HG02885 (cell line): ENCODE data around the gene USP3.

ENCODE experiments used
- ATAC-seq: cut with Tn5 transposase; IDR thresholded peaks from one replicate; pipeline ENCODE4 v1.9.1; 2021; ENCODE audit warnings: mild to moderate bottlenecking; ENCODE audit not compliant: unreplicated experiment, poor library complexity

USP3 gene

DNA sequence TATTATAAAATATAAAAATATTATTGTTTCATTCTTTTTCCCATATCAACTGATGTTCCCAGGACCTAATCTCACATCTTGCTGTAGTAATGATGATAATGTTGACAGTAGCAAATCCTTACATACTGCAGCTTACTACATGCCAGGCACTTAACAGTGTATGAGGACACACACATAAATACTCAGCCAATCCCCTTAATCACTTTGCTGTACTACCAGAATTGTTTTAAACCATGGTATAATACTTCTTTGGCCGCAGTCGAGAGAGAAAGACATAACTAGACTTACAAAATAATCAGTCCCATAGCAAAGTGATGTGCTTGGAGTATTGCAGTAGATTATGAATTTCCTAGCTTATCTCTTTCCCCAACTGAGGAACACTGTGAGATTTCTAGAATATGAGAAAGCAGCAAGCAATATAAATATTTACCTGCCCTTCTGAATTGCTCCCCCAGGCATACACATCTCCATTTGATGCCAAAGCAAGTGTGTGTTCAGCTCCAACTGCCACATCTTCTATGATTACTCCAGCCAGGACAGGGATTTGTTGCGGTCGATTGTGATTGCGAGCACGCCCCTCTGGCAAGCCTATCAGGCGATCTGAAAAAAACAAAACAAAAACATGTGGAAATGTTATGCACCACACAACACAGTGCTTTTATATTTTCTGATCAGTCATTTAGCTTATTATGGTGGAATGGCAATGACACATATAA lies 125.8 kb downstream of the USP3 start:
- ATAC-seq, result no peak

DNA sequence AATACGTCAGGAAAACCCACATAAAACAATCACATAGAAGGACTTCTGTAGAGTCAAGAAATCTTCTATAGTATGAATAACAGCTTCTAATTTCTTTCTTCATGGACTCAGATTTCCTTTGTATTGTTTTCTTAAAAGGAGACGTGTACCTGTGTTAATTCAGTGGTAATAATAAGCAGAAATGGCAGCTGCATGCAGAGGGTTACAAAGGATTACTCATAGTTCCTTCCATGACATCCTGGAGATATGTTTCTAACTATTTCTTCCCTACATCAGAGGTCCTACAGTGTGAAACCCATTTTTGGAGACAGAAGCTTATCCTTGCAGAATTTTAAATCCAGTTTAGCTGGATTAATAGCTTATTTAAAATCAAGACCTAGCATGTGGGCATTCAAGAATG lies 128.9 kb downstream of the USP3 start:
- no peak for ATAC-seq

DNA sequence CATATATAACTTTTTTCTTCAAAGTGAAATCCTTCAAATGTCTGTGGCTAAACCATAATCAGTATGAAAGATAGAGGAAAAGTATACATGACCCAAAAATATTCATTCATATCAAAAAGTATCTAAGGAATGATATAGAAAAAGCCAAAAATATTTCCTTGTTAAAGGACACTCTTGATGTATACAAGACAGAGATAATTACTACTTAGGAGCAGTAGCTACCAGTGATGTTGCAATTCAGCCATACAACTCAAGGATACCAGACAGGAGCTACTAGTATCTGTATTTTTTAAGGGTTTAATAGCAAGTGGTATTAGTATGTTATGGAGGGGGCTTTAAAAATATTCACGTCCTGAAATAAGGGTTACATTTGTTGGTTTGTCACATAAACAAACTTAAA lies 129.8 kb downstream of the USP3 start:
- no peak for ATAC-seq

DNA sequence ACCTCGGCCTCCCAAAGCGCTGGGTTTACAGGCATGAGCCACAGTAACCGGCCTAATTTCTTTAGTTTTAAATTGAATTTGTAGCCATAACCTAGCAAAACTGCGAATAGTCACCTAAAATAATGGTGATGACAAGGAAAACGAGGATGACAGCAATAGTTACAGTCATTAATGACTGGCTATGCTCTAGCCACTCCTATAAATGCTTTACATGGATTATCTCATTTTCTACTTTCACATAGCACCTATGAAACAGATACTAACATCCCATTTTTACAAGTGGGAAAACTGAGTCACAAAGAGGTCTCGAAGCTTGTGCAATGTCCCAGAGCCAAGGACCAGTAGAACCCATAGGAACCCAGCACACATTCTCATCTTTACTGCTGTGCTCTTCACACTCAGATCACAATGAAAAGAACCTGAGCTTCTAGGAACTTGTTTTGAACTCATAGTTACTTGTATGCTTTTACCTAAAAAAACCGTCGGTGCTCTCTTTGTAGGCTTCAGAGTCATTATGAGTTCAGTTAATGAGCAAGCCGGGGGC lies 132.2 kb downstream of the USP3 start:
- no peak for ATAC-seq

DNA sequence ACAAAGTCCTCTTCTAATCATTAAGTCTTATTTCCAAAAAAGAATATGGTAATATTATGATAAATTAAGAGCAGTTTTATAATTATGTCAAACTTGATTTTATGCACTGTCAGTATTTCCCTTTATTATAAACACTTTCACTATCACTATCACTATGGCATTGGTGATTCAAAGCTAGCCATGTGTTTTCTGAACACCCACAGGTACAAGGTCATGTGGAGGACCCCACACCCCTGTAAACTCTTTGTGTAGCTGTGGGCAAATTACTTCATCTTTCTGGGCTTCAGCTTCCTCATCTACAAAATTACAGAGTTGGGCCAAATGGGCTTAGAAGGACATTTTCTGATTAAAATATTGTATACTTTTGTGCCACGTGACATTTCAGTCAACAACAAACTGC lies 134.4 kb downstream of the USP3 start:
- ATAC-seq, result no peak

DNA sequence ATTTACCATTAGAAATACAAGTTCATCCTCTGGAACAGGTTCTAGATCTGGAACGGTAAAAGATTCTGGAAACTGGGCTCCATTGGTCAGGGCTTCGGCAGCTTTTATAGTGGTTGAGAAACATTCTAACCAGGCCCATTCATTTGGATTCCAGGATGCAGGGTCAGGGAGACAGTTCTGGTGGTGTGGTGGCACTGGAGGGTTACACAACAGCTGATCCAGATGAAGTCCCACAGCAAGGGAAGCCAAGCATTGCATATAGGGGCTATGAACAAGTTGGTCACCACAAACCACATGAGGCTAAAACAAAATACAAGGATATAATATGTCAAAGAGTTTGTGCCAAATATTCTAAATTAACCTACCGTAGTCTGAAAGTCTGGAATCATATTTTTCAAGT lies 135.8 kb downstream of the USP3 start:
- no peak for ATAC-seq
